Endothelial cell of umbilical vein (primary cell): Measurements from ENCODE around the gene OR5T1. TPM values are rescaled to one million over a fixed set of nuclear protein-coding genes. Genes with fewer than 3 reads are reported as not detected.

Source experiments
- polyA plus RNA-seq, 4 experiments: library from polyadenylated mRNA; depleted of rRNA in 3 of 4; stranded (reverse) in 3 of 4; unstranded in 1 of 4; fragments of >200 nt; gene quantifications; 2 replicates each; pipeline versions ENCODE4 v1.2.1 to v1.2.3, GENCODE V29; 2011 to 2012; ENCODE audit warnings: missing spikeins in 1 of 4
- total RNA-seq: library from RNA; stranded (reverse); gene quantifications from 2 replicates; pipeline ENCODE4 v1.2.3, GENCODE V29; 2021

Gene OR5T1
- total and polyA plus RNA-seq, 2 donors (not counting 3 experiments of a cell fraction or from before 2014, with no cell fraction given), result not detected

Other genes with a start within 250 kb of the OR5T1 start
- gene OR5AS1, start 246.5 kb upstream of the OR5T1 start, total RNA-seq, result not detected in 2 replicates
- gene OR5AS1, start 246.5 kb upstream of the OR5T1 start, polyA plus RNA-seq, result not detected in 2 replicates
- gene OR8I2, start 180.8 kb upstream of the OR5T1 start, total RNA-seq, result not detected in 2 replicates
- gene OR8I2, start 180.8 kb upstream of the OR5T1 start, polyA plus RNA-seq, result not detected in 2 replicates
- gene OR8H2, start 170.5 kb upstream of the OR5T1 start, total RNA-seq, result not detected in 2 replicates
- not detected in 2 replicates for gene OR8H2, start 170.5 kb upstream of the OR5T1 start, polyA plus RNA-seq
- not detected in 2 replicates for gene OR8H3, start 151.8 kb upstream of the OR5T1 start, total RNA-seq
- gene OR8H3, start 151.8 kb upstream of the OR5T1 start, polyA plus RNA-seq, result not detected in 2 replicates
- gene OR8J3, start 134.0 kb upstream of the OR5T1 start, total RNA-seq, result not detected in 2 replicates
- gene OR8J3, start 134.0 kb upstream of the OR5T1 start, polyA plus RNA-seq, result not detected in 2 replicates
- not detected in 2 replicates for gene OR8K5, start 113.8 kb upstream of the OR5T1 start, total RNA-seq
- not detected in 2 replicates for gene OR8K5, start 113.8 kb upstream of the OR5T1 start, polyA plus RNA-seq
- not detected in 2 replicates for gene OR5J2, start 97.5 kb upstream of the OR5T1 start, total RNA-seq
- gene OR5J2, start 97.5 kb upstream of the OR5T1 start, polyA plus RNA-seq, result not detected in 2 replicates
- gene OR5T2, start 39.9 kb upstream of the OR5T1 start, total RNA-seq, result not detected in 2 replicates
- not detected in 2 replicates for gene OR5T2, start 39.9 kb upstream of the OR5T1 start, polyA plus RNA-seq
- gene OR5T3, start 21.9 kb upstream of the OR5T1 start, total RNA-seq, result not detected in 2 replicates
- gene OR5T3, start 21.9 kb upstream of the OR5T1 start, polyA plus RNA-seq, result not detected in 2 replicates
- not detected in 2 replicates for gene OR8H1, start 18.1 kb downstream of the OR5T1 start, total RNA-seq
- gene OR8H1, start 18.1 kb downstream of the OR5T1 start, polyA plus RNA-seq, result not detected in 2 replicates
- not detected in 2 replicates for gene OR8K3, start 41.0 kb downstream of the OR5T1 start, total RNA-seq
- gene OR8K3, start 41.0 kb downstream of the OR5T1 start, polyA plus RNA-seq, result not detected in 2 replicates
- not detected in 2 replicates for gene OR8K1, start 71.9 kb downstream of the OR5T1 start, total RNA-seq
- gene OR8K1, start 71.9 kb downstream of the OR5T1 start, polyA plus RNA-seq, result not detected in 2 replicates
- gene OR8J1, start 80.1 kb downstream of the OR5T1 start, total RNA-seq, result not detected in 2 replicates
- not detected in 2 replicates for gene OR8J1, start 80.1 kb downstream of the OR5T1 start, polyA plus RNA-seq
- not detected in 2 replicates for gene OR8U1, start 101.5 kb downstream of the OR5T1 start, total RNA-seq
- not detected in 2 replicates for gene OR8U1, start 101.5 kb downstream of the OR5T1 start, polyA plus RNA-seq
- not detected in 2 replicates for gene OR5AL1, start 138.5 kb downstream of the OR5T1 start, total RNA-seq
- gene OR5AL1, start 138.5 kb downstream of the OR5T1 start, polyA plus RNA-seq, result not detected in 2 replicates
- gene OR5M3, start 199.2 kb downstream of the OR5T1 start, total RNA-seq, result not detected in 2 replicates
- not detected in 2 replicates for gene OR5M3, start 199.2 kb downstream of the OR5T1 start, polyA plus RNA-seq
- not detected in 2 replicates for gene OR5M8, start 217.2 kb downstream of the OR5T1 start, total RNA-seq
- gene OR5M8, start 217.2 kb downstream of the OR5T1 start, polyA plus RNA-seq, result not detected in 2 replicates